ENCODE measurements around the gene NACAD.
"Not testable (repeated sequence)": the region's sequence is repeated elsewhere in the genome, so short reads cannot be mapped to it uniquely, and the experiment has no call there.

NACAD gene

GRCh38 chr7:45114257-45114656 lies 25.5 kb upstream of the NACAD start:
- DNase-seq, result not testable (repeated sequence)

GRCh38 chr7:45112648-45113047 lies 23.9 kb upstream of the NACAD start:
- DNase-seq, result peak; percentile 7

GRCh38 chr7:45111298-45112223 lies 22.8 kb upstream of the NACAD start, which contains the start of gene TBRG4:
Gene TBRG4 (minus strand): TSS chr7:45111697. CDS start chr7:45109237, 2,460 bp downstream.
- DNase-seq, result peak; percentile 94

- DNase-seq, result no peak
Measured at GRCh38 chr7:45108863-45109262, 20.1 kb upstream of the NACAD start.

GRCh38 chr7:45107356-45107755 lies 18.6 kb upstream of the NACAD start:
- DNase-seq, result no peak

GRCh38 chr7:45106820-45107219 lies 18.1 kb upstream of the NACAD start:
- DNase-seq, result no peak

GRCh38 chr7:45105588-45106188 lies 16.9 kb upstream of the NACAD start:
- DNase-seq, result no peak

GRCh38 chr7:45104844-45105587 lies 16.2 kb upstream of the NACAD start:
- no peak for DNase-seq

GRCh38 chr7:45103958-45104843 lies 15.4 kb upstream of the NACAD start:
- no peak for DNase-seq

GRCh38 chr7:45102785-45103712 lies 14.3 kb upstream of the NACAD start:
- no peak for DNase-seq

- DNase-seq, result no peak
Measured at GRCh38 chr7:45101748-45102147, 13.0 kb upstream of the NACAD start.

- no peak for DNase-seq
Measured at GRCh38 chr7:45100761-45101480, 12.2 kb upstream of the NACAD start.

- DNase-seq, result no peak
Measured at GRCh38 chr7:45099891-45100760, 11.4 kb upstream of the NACAD start.

- no peak for DNase-seq
Measured at GRCh38 chr7:45098983-45099839, 10.4 kb upstream of the NACAD start.

- DNase-seq, result no peak
Measured at GRCh38 chr7:45092931-45093235, 4.1 kb upstream of the NACAD start.

- DNase-seq, result no peak
Measured at GRCh38 chr7:45092100-45092930, 3.5 kb upstream of the NACAD start.

GRCh38 chr7:45089341-45089891 lies 647 bp upstream of the NACAD start:
- no peak for DNase-seq

Data from fibroblast of skin of back (primary cell).